SK-N-SH treated with all-trans-retinoic acid at 6 μM for 48 hours (cell line): ENCODE results near the gene GPR132.
A peak's percentile ranks its signal among the peaks of the same experiment; 100 is the strongest.

Experiments used
- ATAC-seq: fragments of 200-7000 bp; cut with Tn5 transposase; 3 replicates; pipeline ENCODE4 v1.9.1; 2020; ENCODE audit warnings: mild to moderate bottlenecking, moderate library complexity
- ARNTL ChIP-seq: fragments of 450-650 bp; formaldehyde crosslinking; IDR thresholded peaks from 2 replicates; pipeline ENCODE4 v1.5.0; 2020; ENCODE audit warnings: low read depth, mild to moderate bottlenecking, moderate library complexity, borderline replicate concordance
- BACH2 ChIP-seq: fragments of 250-450 bp; sonication (Bioruptor Pico); IDR thresholded peaks from 2 replicates; pipeline ENCODE4 v1.9.0; 2021; ENCODE audit warnings: mild to moderate bottlenecking, borderline replicate concordance
- CREB5 ChIP-seq: fragments of 250-450 bp; sonication (Bioruptor Pico); IDR thresholded peaks from 2 replicates; pipeline ENCODE4 v1.5.1; 2020; ENCODE audit warnings: low read depth, mild to moderate bottlenecking, moderate library complexity
- CSRNP3 ChIP-seq: fragments of 250-450 bp; sonication (Bioruptor Pico); IDR thresholded peaks from 2 replicates; pipeline ENCODE4 v1.5.1; 2021; ENCODE audit warnings: mild to moderate bottlenecking, moderate library complexity
- GLIS3 ChIP-seq: fragments of 250-450 bp; sonication (Bioruptor Pico); IDR thresholded peaks from 2 replicates; pipeline ENCODE4 v1.5.0; 2020; ENCODE audit warnings: mild to moderate bottlenecking, moderate library complexity
- ISL1 ChIP-seq: fragments of 250-450 bp; sonication (Bioruptor Pico); IDR thresholded peaks from 2 replicates; pipeline ENCODE4 v2.1.2; 2022; ENCODE audit warnings: mild to moderate bottlenecking, moderate library complexity
- OSR1 ChIP-seq: fragments of 250-450 bp; sonication (Bioruptor Pico); IDR thresholded peaks from 2 replicates; pipeline ENCODE4 v1.8.0; 2022; ENCODE audit warnings: moderate library complexity, mild to moderate bottlenecking, inconsistent platforms
- PATZ1 ChIP-seq: fragments of 250-450 bp; sonication (Bioruptor Pico); IDR thresholded peaks from 2 replicates; pipeline ENCODE4 v1.8.0; 2020; ENCODE audit warnings: mild to moderate bottlenecking, moderate library complexity, borderline replicate concordance
- POU6F1 ChIP-seq: fragments of 250-450 bp; sonication (Bioruptor Pico); IDR thresholded peaks from 2 replicates; pipeline ENCODE4 v1.8.0; 2021; ENCODE audit warnings: low read depth, mild to moderate bottlenecking, moderate library complexity, borderline replicate concordance
- PPARA ChIP-seq: fragments of 250-450 bp; sonication (Bioruptor Pico); IDR thresholded peaks from 2 replicates; pipeline ENCODE4 v1.5.0; 2020; ENCODE audit warnings: mild to moderate bottlenecking, borderline replicate concordance
- RARB ChIP-seq: fragments of 250-450 bp; sonication (Bioruptor Pico); IDR thresholded peaks from 2 replicates; pipeline ENCODE4 v1.8.0; 2021; ENCODE audit warnings: mild to moderate bottlenecking, moderate library complexity
- SNAI2 ChIP-seq: fragments of 250-450 bp; sonication (Bioruptor Pico); IDR thresholded peaks from 2 replicates; pipeline ENCODE4 v1.5.0; 2020; ENCODE audit warnings: mild to moderate bottlenecking, moderate library complexity
- TCF4 ChIP-seq: fragments of 250-450 bp; sonication (Bioruptor Pico); IDR thresholded peaks from 2 replicates; pipeline ENCODE4 v1.8.0; 2021; ENCODE audit warnings: mild to moderate bottlenecking, moderate library complexity, borderline replicate concordance
- TSHZ2 ChIP-seq: fragments of 250-450 bp; sonication (Bioruptor Pico); IDR thresholded peaks from 2 replicates; pipeline ENCODE4 v1.5.0; 2020; ENCODE audit warnings: mild to moderate bottlenecking, moderate library complexity
- ZC3H10 ChIP-seq: fragments of 250-450 bp; sonication (Bioruptor Pico); IDR thresholded peaks from 2 replicates; pipeline ENCODE4 v1.5.1; 2021; ENCODE audit warnings: mild to moderate bottlenecking, moderate library complexity
- ZFP3 ChIP-seq: fragments of 250-450 bp; sonication (Bioruptor Pico); IDR thresholded peaks from 2 replicates; pipeline ENCODE4 v1.5.0; 2020; ENCODE audit warnings: mild to moderate bottlenecking, moderate library complexity
- ZFP30 ChIP-seq: fragments of 450-650 bp; formaldehyde crosslinking; IDR thresholded peaks from 2 replicates; pipeline ENCODE4 v1.5.0; 2022; ENCODE audit warnings: mild to moderate bottlenecking, moderate library complexity
- ZNF565 ChIP-seq: fragments of 450-650 bp; formaldehyde crosslinking; conservative IDR thresholded peaks from 2 replicates; pipeline ENCODE4 v1.5.0; 2020; ENCODE audit warnings: low read depth, mild to moderate bottlenecking, moderate library complexity
- ZNF70 ChIP-seq: fragments of 450-650 bp; formaldehyde crosslinking; IDR thresholded peaks from 2 replicates; pipeline ENCODE4 v1.5.0; 2020; ENCODE audit warnings: mild to moderate bottlenecking, moderate library complexity
- ZNF8 ChIP-seq: fragments of 450-650 bp; formaldehyde crosslinking; IDR thresholded peaks from 2 replicates; pipeline ENCODE4 v1.5.0; 2020; ENCODE audit warnings: mild to moderate bottlenecking, moderate library complexity

GPR132 gene

GRCh38 chr14:105091054-105091516 lies 25.9 kb upstream of the GPR132 start:
- no peak for ATAC-seq
- TF ChIP-seq ZNF565 (CRISPR knock-in tag) (no peak), SNAI2 (CRISPR knock-in tag) (no peak), OSR1 (CRISPR knock-in tag) (no peak), ZC3H10 (CRISPR knock-in tag) (no peak)
- TF ChIP-seq, all 23 proteins: peak for 0

- peak; percentile 67 for ATAC-seq
- no peak for TF ChIP-seq ZNF8 (CRISPR knock-in tag)
- no peak for TF ChIP-seq PPARA (CRISPR knock-in tag)
- TF ChIP-seq OSR1 (CRISPR knock-in tag) = no peak
- TF ChIP-seq ZFP30 = no peak
- TF ChIP-seq TSHZ2 (CRISPR knock-in tag) = no peak
- TF ChIP-seq ZFP3 (CRISPR knock-in tag) = no peak
- no peak for TF ChIP-seq ISL1
- TF ChIP-seq CSRNP3 = no peak
- TF ChIP-seq BACH2 (CRISPR knock-in tag) = no peak
- TF ChIP-seq GLIS3 (CRISPR knock-in tag) = no peak
- TF ChIP-seq CREB5 (CRISPR knock-in tag) = no peak
- TF ChIP-seq POU6F1 (CRISPR knock-in tag) = no peak
- no peak for TF ChIP-seq ZNF565 (CRISPR knock-in tag)
- no peak for TF ChIP-seq ZC3H10 (CRISPR knock-in tag)
- TF ChIP-seq SNAI2 (CRISPR knock-in tag) = no peak
Measured at GRCh38 chr14:105090493-105091053, 25.3 kb upstream of the GPR132 start.

GRCh38 chr14:105089746-105090492 lies 24.7 kb upstream of the GPR132 start:
- ATAC-seq = no peak
- no peak for TF ChIP-seq ZFP30
- TF ChIP-seq ZNF8 (CRISPR knock-in tag) = no peak
- no peak for TF ChIP-seq SNAI2 (CRISPR knock-in tag)

GRCh38 chr14:105088812-105089745 lies 23.8 kb upstream of the GPR132 start:
- no peak for ATAC-seq
- TF ChIP-seq RARB = no peak
- TF ChIP-seq SNAI2 (CRISPR knock-in tag) = no peak
- TF ChIP-seq TCF4 = no peak
- TF ChIP-seq CREB5 (CRISPR knock-in tag) = no peak
- TF ChIP-seq ZNF70 (CRISPR knock-in tag) = no peak
- no peak for TF ChIP-seq CSRNP3
- no peak for TF ChIP-seq PATZ1
- no peak for TF ChIP-seq ARNTL (CRISPR knock-in tag)
- TF ChIP-seq ZC3H10 (CRISPR knock-in tag) = no peak
- TF ChIP-seq GLIS3 (CRISPR knock-in tag) = no peak
- no peak for TF ChIP-seq ZFP30
- no peak for TF ChIP-seq ZNF8 (CRISPR knock-in tag)
